Measurements from ENCODE around the gene PHACTR2.

Gene PHACTR2

DNA sequence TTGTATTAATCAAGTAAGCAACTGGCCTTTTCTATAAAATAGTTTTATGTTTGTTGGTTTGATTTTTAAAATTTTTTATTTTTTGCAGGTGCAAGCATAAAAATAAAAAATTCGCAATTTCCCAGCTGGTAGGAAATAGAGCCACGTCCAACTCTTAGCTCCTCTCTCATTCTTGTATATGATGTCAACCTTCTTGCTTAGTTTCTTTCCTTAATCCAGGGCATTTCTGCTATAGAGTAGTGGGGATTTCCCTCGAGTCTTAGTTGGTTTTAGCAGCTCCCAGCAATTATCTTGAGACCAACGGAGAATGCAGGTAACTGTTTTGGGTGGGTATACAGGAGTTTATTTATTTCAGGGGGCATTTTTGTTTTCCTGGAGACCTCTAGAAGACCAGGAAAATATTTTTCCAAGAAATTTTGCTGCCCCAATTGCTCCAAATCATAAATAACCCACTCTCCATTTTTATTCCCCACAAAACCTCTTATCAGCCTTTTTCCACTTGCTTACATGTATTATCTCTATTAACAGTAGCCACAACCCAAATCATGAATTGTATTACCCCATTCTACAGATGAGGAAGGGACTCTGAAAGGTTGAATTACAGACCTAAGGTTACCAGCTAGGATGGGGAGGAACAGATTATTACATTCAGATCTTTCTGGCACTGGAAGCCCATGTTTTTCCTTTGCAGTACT is 18.4 kb downstream of the PHACTR2 start:
- Histone ChIP-seq H4K20me1 (ENCODE audit: insufficient read depth) (no peaks in the 10 kb centered on the region), H3K79me2 (ENCODE audit: insufficient read depth, low read depth) (no peaks in the 10 kb centered on the region), H2AFZ (ENCODE audit: low read depth) (no peak overlapping the region), H3K9ac (no peak overlapping the region), H3K27ac (no peak overlapping the region), H3K4me2 (no peak overlapping the region), H3K36me3 (ENCODE audit: insufficient read depth) (no peaks in the 10 kb centered on the region), H3K27me3 (ENCODE audit: insufficient read depth, low read depth) (no peaks in the 10 kb centered on the region), H3K4me1 (ENCODE audit: low read depth, poor library complexity, severe bottlenecking) (no peaks in the 10 kb centered on the region), H3K4me3 (IDR thresholded peaks at IDR 0.05; ENCODE audit: insufficient read depth, low read depth, low read length) (no peak overlapping the region)
- TF ChIP-seq CTCF (conservative IDR thresholded peaks at IDR 0.05; ENCODE audit: low read depth, low read length): no peak

GRCh38 chr6:143696664-143697000 is 18.9 kb downstream of the PHACTR2 start:
- H3K27ac ChIP-seq: no peak overlapping the region
- no peaks in the 10 kb centered on the region for H3K27me3 ChIP-seq (ENCODE audit: insufficient read depth, low read depth)
- no peaks in the 10 kb centered on the region for H4K20me1 ChIP-seq (ENCODE audit: insufficient read depth)
- no peak overlapping the region for H3K4me3 ChIP-seq (IDR thresholded peaks at IDR 0.05; ENCODE audit: insufficient read depth, low read depth, low read length)
- H3K36me3 ChIP-seq (ENCODE audit: insufficient read depth): no peaks in the 10 kb centered on the region
- no peaks in the 10 kb centered on the region for H3K4me1 ChIP-seq (ENCODE audit: low read depth, poor library complexity, severe bottlenecking)
- H3K4me2 ChIP-seq: no peak overlapping the region
- no peak for TF ChIP-seq CTCF (conservative IDR thresholded peaks at IDR 0.05; ENCODE audit: low read depth, low read length)
- no peak overlapping the region for H3K9ac ChIP-seq
- H2AFZ ChIP-seq (ENCODE audit: low read depth): no peak overlapping the region
- no peaks in the 10 kb centered on the region for H3K79me2 ChIP-seq (ENCODE audit: insufficient read depth, low read depth)

- Histone ChIP-seq H3K36me3 (ENCODE audit: insufficient read depth) (no peaks in the 10 kb centered on the region), H4K20me1 (ENCODE audit: insufficient read depth) (no peaks in the 10 kb centered on the region), H3K4me3 (IDR thresholded peaks at IDR 0.05; ENCODE audit: insufficient read depth, low read depth, low read length) (no peak overlapping the region), H3K4me2 (no peak overlapping the region), H3K27ac (no peak overlapping the region), H3K4me1 (ENCODE audit: low read depth, poor library complexity, severe bottlenecking) (no peaks in the 10 kb centered on the region), H3K27me3 (ENCODE audit: insufficient read depth, low read depth) (no peaks in the 10 kb centered on the region), H3K79me2 (ENCODE audit: insufficient read depth, low read depth) (no peaks in the 10 kb centered on the region), H2AFZ (ENCODE audit: low read depth) (no peak overlapping the region), H3K9ac (no peak overlapping the region)
- TF ChIP-seq CTCF (conservative IDR thresholded peaks at IDR 0.05; ENCODE audit: low read depth, low read length): no peak
These were observed 19.5 kb downstream of the PHACTR2 start for GRCh38 chr6:143697076-143697800.

- Histone ChIP-seq H2AFZ (ENCODE audit: low read depth) (no peak overlapping the region), H4K20me1 (ENCODE audit: insufficient read depth) (no peaks in the 10 kb centered on the region), H3K27ac (no peak overlapping the region), H3K79me2 (ENCODE audit: insufficient read depth, low read depth) (no peaks in the 10 kb centered on the region), H3K27me3 (ENCODE audit: insufficient read depth, low read depth) (no peaks in the 10 kb centered on the region), H3K9ac (no peak overlapping the region), H3K36me3 (ENCODE audit: insufficient read depth) (no peaks in the 10 kb centered on the region), H3K4me2 (no peak overlapping the region), H3K4me3 (IDR thresholded peaks at IDR 0.05; ENCODE audit: insufficient read depth, low read depth, low read length) (no peak overlapping the region), H3K4me1 (ENCODE audit: low read depth, poor library complexity, severe bottlenecking) (no peaks in the 10 kb centered on the region)
- no peak for TF ChIP-seq CTCF (conservative IDR thresholded peaks at IDR 0.05; ENCODE audit: low read depth, low read length)
These were observed 20.6 kb downstream of the PHACTR2 start for GRCh38 chr6:143698329-143698728.

All from KMS-11 (cell line).